ENCODE measurements around the gene SLC8A1. TPM values are rescaled to one million over a fixed set of nuclear protein-coding genes. Genes with fewer than 3 reads are reported as not detected.

SLC8A1 gene
- total RNA-seq, 1 donor from 2014 or later: 5.6 TPM

- H3K4me1 ChIP-seq: peaks cover 3 to 17% of the 10 kb centered on the region in 2 donors
- H3K27me3 ChIP-seq: no peaks in the 10 kb centered on the region
- no peak overlapping the region for H3K27ac ChIP-seq
- TF ChIP-seq CTCF (IDR thresholded peaks at IDR 0.05): no peak
- H3K9me3 ChIP-seq: no peaks in the 10 kb centered on the region
- no peak overlapping the region for H3K4me3 ChIP-seq
- no peaks in the 10 kb centered on the region for H3K36me3 ChIP-seq
- DNase-seq (ENCODE audit: low spot score in 2 of 2): no peak
- intact Hi-C loops (cut with DNase I): no loop called here
Observed at GRCh38 chr2:40369267-40370006, 82.5 kb downstream of the SLC8A1 start.

GRCh38 chr2:40367652-40368051, 84.2 kb downstream of the SLC8A1 start:
- no peak for DNase-seq (ENCODE audit: low spot score in 2 of 2)
- Histone ChIP-seq H3K9me3 (no peaks in the 10 kb centered on the region), H3K36me3 (no peaks in the 10 kb centered on the region), H3K4me3 (no peak overlapping the region), H3K27ac (no peak overlapping the region), H3K27me3 (no peaks in the 10 kb centered on the region), H3K4me1 (peaks cover 3 to 15% of the 10 kb centered on the region in 2 donors)
- TF ChIP-seq CTCF (IDR thresholded peaks at IDR 0.05): no peak
- intact Hi-C loops (cut with DNase I): no loop called here

GRCh38 chr2:40367032-40367431, 84.9 kb downstream of the SLC8A1 start:
- no peak overlapping the region for H3K27ac ChIP-seq
- no peak for TF ChIP-seq CTCF (IDR thresholded peaks at IDR 0.05)
- H3K27me3 ChIP-seq: no peaks in the 10 kb centered on the region
- DNase-seq (ENCODE audit: low spot score in 2 of 2): no peak
- H3K9me3 ChIP-seq: no peaks in the 10 kb centered on the region
- intact Hi-C loops (cut with DNase I): no loop called here
- H3K36me3 ChIP-seq: no peaks in the 10 kb centered on the region
- H3K4me3 ChIP-seq: no peak overlapping the region
- H3K4me1 ChIP-seq: peaks cover 0 to 13% of the 10 kb centered on the region in 2 donors

- intact Hi-C loops (cut with DNase I): no loop called here
- H3K4me3 ChIP-seq: peak overlapping the region; percentile 42 to 47
- no peak for DNase-seq (ENCODE audit: low spot score in 2 of 2)
- peak overlapping the region; percentile 23 to 26 for H3K27ac ChIP-seq
- TF ChIP-seq CTCF (IDR thresholded peaks at IDR 0.05): no peak
- no peaks in the 10 kb centered on the region for H3K27me3 ChIP-seq
- no peaks in the 10 kb centered on the region for H3K9me3 ChIP-seq
- H3K4me1 ChIP-seq: peaks cover 0 to 7% of the 10 kb centered on the region in 2 donors
- no peaks in the 10 kb centered on the region for H3K36me3 ChIP-seq
Observed at GRCh38 chr2:40364151-40364874, 87.6 kb downstream of the SLC8A1 start.

- peaks cover 0 to 7% of the 10 kb centered on the region in 2 donors for H3K4me1 ChIP-seq
Observed at GRCh38 chr2:40363631-40364030, 88.3 kb downstream of the SLC8A1 start.

More at GRCh38 chr2:40363631-40364030, 88.3 kb downstream of the SLC8A1 start:
- intact Hi-C loops (cut with DNase I): no loop called here
- Histone ChIP-seq H3K36me3 (no peaks in the 10 kb centered on the region), H3K27ac (no peak overlapping the region), H3K9me3 (no peaks in the 10 kb centered on the region), H3K27me3 (no peaks in the 10 kb centered on the region), H3K4me3 (peak overlapping the region; percentile 42 to 47)
- no peak for TF ChIP-seq CTCF (IDR thresholded peaks at IDR 0.05)
- DNase-seq (ENCODE audit: low spot score in 2 of 2): no peak
